T-cell (primary cell): ENCODE results near the gene PEX11G. TPM values are rescaled to one million over a fixed set of nuclear protein-coding genes. Genes with fewer than 3 reads are reported as not detected.
"Not testable (repeated sequence)": the region's sequence is repeated elsewhere in the genome, so short reads cannot be mapped to it uniquely, and the experiment has no call there.

Experiments
- ATAC-seq, 4 experiments: fragments of 200-7000 bp in 3 of 4; fragments of 150-1000 bp in 1 of 4; cut with Tn5 transposase; replicated peaks in 1 of 4; 1 replicate in 3 of 4; 2 replicates in 1 of 4; pipeline ENCODE4 v1.10.0; 2021; ENCODE audit warnings: moderate library complexity in 3 of 4, mild to moderate bottlenecking in 2 of 4, moderate number of reproducible peaks in 1 of 4
- CTCF ChIA-PET, 2 donors: fragments of 300-600 bp; sonication (Branson Sonifier 250); formaldehyde crosslinking; loops; one replicate each; lab custom pipeline; 2022; ENCODE audit warnings: antibody characterized with exemption in 2 of 2; lab: Charles Lee
- POLR2A ChIA-PET, 2 donors: fragments of 300-600 bp; sonication (Branson Sonifier 250); formaldehyde crosslinking; loops; one replicate each; lab custom pipeline; 2022; ENCODE audit warnings: antibody characterized with exemption in 2 of 2; lab: Charles Lee
- DNase-seq, 35 experiments: peaks; one replicate each; pipeline versions ENCODE4 v3.0.0 to v3.0.0-alpha.2; 2013 to 2023
- H3K27ac ChIP-seq: one replicate; pipeline ENCODE4 v1.5.1; 2013; ENCODE audit warnings: low read length
- H3K27me3 ChIP-seq, 2 experiments: replicated peaks in 1 of 2; 1 replicate in 1 of 2; 2 replicates in 1 of 2; pipeline versions ENCODE4 v1.6.1 to v1.7.0; 2013; ENCODE audit warnings: low read length in 1 of 2, mixed read lengths in 1 of 2; ENCODE audit not compliant: control insufficient read depth in 2 of 2, insufficient read depth in 2 of 2; ENCODE audit errors: extremely low read depth in 1 of 2
- H3K36me3 ChIP-seq, 2 donors: 1 replicate in 1 of 2; 2 replicates in 1 of 2; pipeline versions ENCODE4 v1.6.1 to v1.7.0; 2013; ENCODE audit warnings: low read length in 1 of 2; ENCODE audit not compliant: control insufficient read depth in 2 of 2, insufficient read depth in 1 of 2; ENCODE audit errors: extremely low read depth in 1 of 2
- H3K4me1 ChIP-seq, 2 experiments: 1 replicate in 1 of 2; 2 replicates in 1 of 2; pipeline versions ENCODE4 v1.6.1 to v1.7.0; 2013; ENCODE audit warnings: low read length in 2 of 2, mixed read lengths in 1 of 2; ENCODE audit not compliant: insufficient read depth in 2 of 2, control insufficient read depth in 1 of 2; ENCODE audit errors: extremely low read depth in 1 of 2
- H3K4me3 ChIP-seq, 2 donors: 1 replicate in 1 of 2; 2 replicates in 1 of 2; pipeline versions ENCODE4 v1.5.1 to v1.7.0; 2013; ENCODE audit warnings: mild to moderate bottlenecking in 2 of 2, low read length in 1 of 2, moderate library complexity in 1 of 2; ENCODE audit not compliant: control insufficient read depth in 1 of 2; ENCODE audit errors: extremely low read depth in 1 of 2
- H3K9me3 ChIP-seq: 2 replicates; pipeline ENCODE4 v1.7.0; 2013
- H3K27ac Mint-ChIP-seq, 2 donors: one replicate each; pipeline ENCODE4 v1.8.0; 2020 to 2021; ENCODE audit warnings: mild to moderate bottlenecking in 2 of 2, mixed read lengths in 2 of 2
- H3K27me3 Mint-ChIP-seq, 2 donors: one replicate each; pipeline ENCODE4 v1.8.0; 2021 to 2022; ENCODE audit warnings: mixed read lengths in 2 of 2
- H3K36me3 Mint-ChIP-seq: one replicate; pipeline ENCODE4 v1.8.0; 2021; ENCODE audit warnings: mixed read lengths
- H3K4me1 Mint-ChIP-seq, 3 donors: one replicate each; pipeline ENCODE4 v1.8.0; 2020 to 2022; ENCODE audit warnings: mixed read lengths in 3 of 3, mild to moderate bottlenecking in 1 of 3
- H3K4me3 Mint-ChIP-seq, 3 donors: one replicate each; pipeline ENCODE4 v1.8.0; 2020 to 2022; ENCODE audit warnings: mild to moderate bottlenecking in 3 of 3, mixed read lengths in 3 of 3, moderate library complexity in 3 of 3
- H3K9me3 Mint-ChIP-seq, 3 donors: one replicate each; pipeline ENCODE4 v1.8.0; 2020 to 2022; ENCODE audit warnings: mixed read lengths in 3 of 3
- WGBS: methylation state at CpG from one replicate; pipeline ENCODE4 v1.1.5; 2013; ENCODE audit warnings: missing lambda C conversion rate; ENCODE audit not compliant: insufficient coverage; 5-methylcytosine and 5-hydroxymethylcytosine counted together
- total RNA-seq, 35 experiments: library from RNA in 6 of 35; stranded (reverse) in 6 of 35; fragments of 120-200 nt in 1 of 35; gene quantifications; one replicate each; pipeline versions ENCODE4 v1.2.1 to v1.2.4 and lab custom pipeline; 2013 to 2026

Gene PEX11G
- total RNA-seq, 5 donors from 2014 or later (not counting 1 experiment from before 2014, with no cell fraction given) = 0.35 to 1.1 (median 0.67) TPM; not detected in 1

- no peaks in the 10 kb centered on the region for H3K9me3 ChIP-seq
- H3K36me3 ChIP-seq = peaks cover 33 to 86% of the 10 kb centered on the region in 2 donors
- no peak overlapping the region for H3K27ac ChIP-seq
- no peak for DNase-seq
- no peak overlapping the region for H3K4me3 Mint-ChIP-seq
- no peaks in the 10 kb centered on the region for H3K27me3 Mint-ChIP-seq
- CTCF ChIA-PET = interaction anchor here in 1 of 2 donors (0.8 kb wide), 1 partner anchor 108 kb away, joined by 5 read pairs; no protein-coding TSS in a partner anchor
- no peaks in the 10 kb centered on the region for H3K4me1 Mint-ChIP-seq
- ATAC-seq = no peak
- POLR2A ChIA-PET = no interaction called here
- H3K27me3 ChIP-seq = no peaks in the 10 kb centered on the region
- peaks cover 39% of the 10 kb centered on the region for H3K36me3 Mint-ChIP-seq
- 96% methylated on average over 3 of the region's 9 CpGs for WGBS
- no peak overlapping the region for H3K4me3 ChIP-seq
- H3K27ac Mint-ChIP-seq = no peak overlapping the region
- H3K9me3 Mint-ChIP-seq = no peaks in the 10 kb centered on the region
- no peaks in the 10 kb centered on the region for H3K4me1 ChIP-seq
Observed at GRCh38 chr19:7442423-7442822, 46.4 kb downstream of the PEX11G start.

- no peak overlapping the region for H3K4me3 Mint-ChIP-seq
- H3K36me3 Mint-ChIP-seq = peaks cover 35% of the 10 kb centered on the region
- H3K9me3 Mint-ChIP-seq = no peaks in the 10 kb centered on the region
- no peak overlapping the region for H3K27ac Mint-ChIP-seq
- no peaks in the 10 kb centered on the region for H3K9me3 ChIP-seq
- 95% methylated on average over 4 of the region's 21 CpGs for WGBS
- DNase-seq = no peak
- ATAC-seq = no peak
- ChIA-PET POLR2A (no interaction called here), CTCF (interaction anchor here in 1 of 2 donors (0.6 kb wide), 1 partner anchor 598 kb away, joined by 14 read pairs; no protein-coding TSS in a partner anchor)
- peaks cover 33 to 84% of the 10 kb centered on the region in 2 donors for H3K36me3 ChIP-seq
- no peaks in the 10 kb centered on the region for H3K4me1 Mint-ChIP-seq
- H3K27ac ChIP-seq = no peak overlapping the region
- no peaks in the 10 kb centered on the region for H3K27me3 Mint-ChIP-seq
- H3K4me1 ChIP-seq = no peaks in the 10 kb centered on the region
- no peak overlapping the region for H3K4me3 ChIP-seq
- no peaks in the 10 kb centered on the region for H3K27me3 ChIP-seq
Observed at GRCh38 chr19:7441468-7442146, 47.2 kb downstream of the PEX11G start.

GRCh38 chr19:7440188-7440975 lies 48.5 kb downstream of the PEX11G start:
- Histone ChIP-seq H3K4me3 (no peak overlapping the region), H3K9me3 (no peaks in the 10 kb centered on the region), H3K27me3 (no peaks in the 10 kb centered on the region), H3K27ac (no peak overlapping the region), H3K36me3 (peaks cover 36 to 79% of the 10 kb centered on the region in 2 donors), H3K4me1 (no peaks in the 10 kb centered on the region)
- WGBS = 98% methylated on average over 40 of the region's 43 CpGs
- Mint-ChIP-seq H3K27me3 (no peaks in the 10 kb centered on the region), H3K27ac (no peak overlapping the region), H3K9me3 (no peaks in the 10 kb centered on the region), H3K4me1 (peaks cover 0 to 3% (median 1%) of the 10 kb centered on the region in 3 donors), H3K4me3 (no peak overlapping the region), H3K36me3 (peaks cover 37% of the 10 kb centered on the region)
- CTCF ChIA-PET = interaction anchor here in 1 of 2 donors (0.6 kb wide), 1 partner anchor 66 kb away, joined by 4 read pairs; no protein-coding TSS in a partner anchor
- POLR2A ChIA-PET = no interaction called here
- no peak for ATAC-seq
- no peak for DNase-seq

- H3K4me3 Mint-ChIP-seq = no peak overlapping the region
- no peaks in the 10 kb centered on the region for H3K9me3 Mint-ChIP-seq
- Histone ChIP-seq H3K4me1 (no peaks in the 10 kb centered on the region), H3K36me3 (peaks cover 23 to 69% of the 10 kb centered on the region in 2 donors), H3K9me3 (no peaks in the 10 kb centered on the region), H3K27ac (no peak overlapping the region), H3K27me3 (no peaks in the 10 kb centered on the region), H3K4me3 (no peak overlapping the region)
- peaks cover 3 to 7% (median 3%) of the 10 kb centered on the region in 3 donors for H3K4me1 Mint-ChIP-seq
- CTCF ChIA-PET = no interaction called here
- peaks cover 14% of the 10 kb centered on the region for H3K36me3 Mint-ChIP-seq
- WGBS = 100% methylated on average over 3 of the region's 3 CpGs
- H3K27ac Mint-ChIP-seq = peak overlapping the region; percentile 22 to 55
- no peaks in the 10 kb centered on the region for H3K27me3 Mint-ChIP-seq
- POLR2A ChIA-PET = no interaction called here
- ATAC-seq = peak in 1 of 4 experiments; percentile 6
- no peak for DNase-seq
Observed at GRCh38 chr19:7435586-7435985, 53.2 kb downstream of the PEX11G start.

GRCh38 chr19:7434391-7434790 lies 54.4 kb downstream of the PEX11G start:
- Histone ChIP-seq H3K27me3 (no peaks in the 10 kb centered on the region), H3K36me3 (peaks cover 11 to 67% of the 10 kb centered on the region in 2 donors), H3K4me1 (peaks cover 0 to under 1% of the 10 kb centered on the region in 2 experiments), H3K4me3 (no peak overlapping the region), H3K9me3 (no peaks in the 10 kb centered on the region), H3K27ac (no peak overlapping the region)
- no peak for ATAC-seq
- Mint-ChIP-seq H3K27ac (no peak overlapping the region), H3K4me1 (peaks cover 3 to 7% (median 3%) of the 10 kb centered on the region in 3 donors), H3K36me3 (peaks cover 8% of the 10 kb centered on the region), H3K4me3 (no peak overlapping the region), H3K9me3 (no peaks in the 10 kb centered on the region), H3K27me3 (no peaks in the 10 kb centered on the region)
- CTCF ChIA-PET = interaction anchor here in 1 of 2 donors (1.0 kb wide), 1 partner anchor 732 kb away, joined by 3 read pairs; no protein-coding TSS in a partner anchor
- no peak for DNase-seq
- WGBS = 97% methylated on average over 6 of the region's 10 CpGs
- POLR2A ChIA-PET = interaction anchor here in 1 of 2 donors (0.7 kb wide), 1 partner anchor 1322 kb away, joined by 3 read pairs; no protein-coding TSS in a partner anchor

- POLR2A ChIA-PET, ATAC-seq, H3K27me3 ChIP-seq, H3K9me3 ChIP-seq, H3K27ac ChIP-seq, H3K4me3 ChIP-seq, H3K9me3 Mint-ChIP-seq, H3K4me1 ChIP-seq, H3K4me3 Mint-ChIP-seq, H3K27ac Mint-ChIP-seq, H3K36me3 Mint-ChIP-seq, H3K27me3 Mint-ChIP-seq, H3K4me1 Mint-ChIP-seq, DNase-seq, CTCF ChIA-PET: not testable (repeated sequence)
- 100% methylated on average over 2 of the region's 7 CpGs for WGBS
- H3K36me3 ChIP-seq = peaks cover 15 to 65% of the 10 kb centered on the region in 2 donors
Observed at GRCh38 chr19:7433456-7433855, 55.4 kb downstream of the PEX11G start.
